ENCODE measurements around the gene BTBD2. TPM values are rescaled to one million over a fixed set of nuclear protein-coding genes. Genes with fewer than 3 reads are reported as not detected.
A peak's percentile ranks its signal among the peaks of the same experiment; 100 is the strongest.

Gene BTBD2
- total RNA-seq, 1 experiment from 2014 or later = 52.2 TPM

GRCh38 chr19:2054763-2055162 is 39.2 kb upstream of the BTBD2 start:
- BruUV-seq (replicated peaks) = no TSS peak
- H3K9me3 ChIP-seq = no peaks in the 10 kb centered on the region
- intact Hi-C loops (cut with micrococcal nuclease; ENCODE audit: unreplicated experiment) = no loop called here
- POLR2A ChIA-PET = no interaction called here
- Mint-ChIP-seq H3K36me3 (ENCODE audit: insufficient read depth, unreplicated experiment) (peaks cover 16% of the 10 kb centered on the region), H3K27me3 (ENCODE audit: insufficient read depth, unreplicated experiment) (no peaks in the 10 kb centered on the region), H3K4me3 (ENCODE audit: unreplicated experiment) (no peak overlapping the region), H3K4me1 (ENCODE audit: low read depth, unreplicated experiment) (no peaks in the 10 kb centered on the region), H3K9me3 (ENCODE audit: unreplicated experiment) (no peaks in the 10 kb centered on the region), H3K27ac (ENCODE audit: unreplicated experiment) (no peak overlapping the region)
- no peak overlapping the region for H3K4me3 ChIP-seq (ENCODE audit: low read depth, low read length)
- no peaks in the 10 kb centered on the region for H3K36me3 ChIP-seq (ENCODE audit: control insufficient read depth, insufficient read depth, low read length)
- CTCF ChIA-PET = no interaction called here
- peaks cover 13% of the 10 kb centered on the region for H3K4me1 ChIP-seq
- no peak for DNase-seq
- H3K27me3 ChIP-seq (replicated peaks; ENCODE audit: control insufficient read depth, insufficient read depth, low read length) = no peaks in the 10 kb centered on the region
- no peak for TF ChIP-seq CTCF (IDR thresholded peaks at IDR 0.05; ENCODE audit: insufficient read depth in 1 of 2, low read depth in 1 of 2, low read length in 1 of 2, severe bottlenecking in 1 of 2, unreplicated experiment in 1 of 2)

- Mint-ChIP-seq H3K4me3 (ENCODE audit: unreplicated experiment) (no peak overlapping the region), H3K9me3 (ENCODE audit: unreplicated experiment) (no peaks in the 10 kb centered on the region), H3K4me1 (ENCODE audit: low read depth, unreplicated experiment) (no peaks in the 10 kb centered on the region), H3K27me3 (ENCODE audit: insufficient read depth, unreplicated experiment) (no peaks in the 10 kb centered on the region), H3K27ac (ENCODE audit: unreplicated experiment) (no peak overlapping the region), H3K36me3 (ENCODE audit: insufficient read depth, unreplicated experiment) (peaks cover 20% of the 10 kb centered on the region)
- DNase-seq = no peak
- POLR2A ChIA-PET = no interaction called here
- no peaks in the 10 kb centered on the region for H3K9me3 ChIP-seq
- peaks cover 15% of the 10 kb centered on the region for H3K4me1 ChIP-seq
- intact Hi-C loops (cut with micrococcal nuclease; ENCODE audit: unreplicated experiment) = no loop called here
- BruUV-seq (replicated peaks) = no TSS peak
- peaks cover 2% of the 10 kb centered on the region; the same call in 1 of the 2 replicates for H3K36me3 ChIP-seq (ENCODE audit: control insufficient read depth, insufficient read depth, low read length)
- H3K27me3 ChIP-seq (replicated peaks; ENCODE audit: control insufficient read depth, insufficient read depth, low read length) = no peaks in the 10 kb centered on the region
- no peak for TF ChIP-seq CTCF (IDR thresholded peaks at IDR 0.05; ENCODE audit: insufficient read depth in 1 of 2, low read depth in 1 of 2, low read length in 1 of 2, severe bottlenecking in 1 of 2, unreplicated experiment in 1 of 2)
- no peak overlapping the region for H3K4me3 ChIP-seq (ENCODE audit: low read depth, low read length)
- CTCF ChIA-PET = interaction anchor here (0.6 kb wide), 1 partner anchor 1110 kb away, joined by 3 read pairs; no protein-coding TSS in a partner anchor
These were observed 38.3 kb upstream of the BTBD2 start for GRCh38 chr19:2053601-2054389.

- Mint-ChIP-seq H3K4me1 (ENCODE audit: low read depth, unreplicated experiment) (no peaks in the 10 kb centered on the region), H3K27me3 (ENCODE audit: insufficient read depth, unreplicated experiment) (no peaks in the 10 kb centered on the region), H3K9me3 (ENCODE audit: unreplicated experiment) (no peaks in the 10 kb centered on the region), H3K4me3 (ENCODE audit: unreplicated experiment) (peak overlapping the region; percentile 77), H3K36me3 (ENCODE audit: insufficient read depth, unreplicated experiment) (peaks cover 20% of the 10 kb centered on the region), H3K27ac (ENCODE audit: unreplicated experiment) (peak overlapping the region; percentile 63)
- ChIA-PET CTCF (no interaction called here), POLR2A (interaction anchor here (0.6 kb wide), 2 partner anchors 10 to 14 kb away, joined by 4 to 5 read pairs; no protein-coding TSS in a partner anchor)
- Histone ChIP-seq H3K4me3 (ENCODE audit: low read depth, low read length) (no peak overlapping the region; the same call in none of the 2 replicates), H3K36me3 (ENCODE audit: control insufficient read depth, insufficient read depth, low read length) (peaks cover 3% of the 10 kb centered on the region; the same call in 1 of the 2 replicates), H3K4me1 (peaks cover 15% of the 10 kb centered on the region), H3K27me3 (replicated peaks; ENCODE audit: control insufficient read depth, insufficient read depth, low read length) (no peaks in the 10 kb centered on the region), H3K9me3 (no peaks in the 10 kb centered on the region)
- BruUV-seq (replicated peaks) = no TSS peak
- no peak for DNase-seq
- TF ChIP-seq CTCF (IDR thresholded peaks at IDR 0.05; ENCODE audit: insufficient read depth in 1 of 2, low read depth in 1 of 2, low read length in 1 of 2, severe bottlenecking in 1 of 2, unreplicated experiment in 1 of 2) = no peak
- intact Hi-C loops (cut with micrococcal nuclease; ENCODE audit: unreplicated experiment) = no loop called here
These were observed 36.5 kb upstream of the BTBD2 start for GRCh38 chr19:2051773-2052704.

Measured in Caco-2 (cell line).